ENCODE measurements around the gene JAML. TPM values are rescaled to one million over a fixed set of nuclear protein-coding genes. Genes with fewer than 3 reads are reported as not detected.

JAML gene
- total and polyA plus RNA-seq, 2 of the 8 experiments (the other 6 are each of a cell fraction or from before 2014, with no cell fraction given), result 0.12 to 0.58 TPM

DNA sequence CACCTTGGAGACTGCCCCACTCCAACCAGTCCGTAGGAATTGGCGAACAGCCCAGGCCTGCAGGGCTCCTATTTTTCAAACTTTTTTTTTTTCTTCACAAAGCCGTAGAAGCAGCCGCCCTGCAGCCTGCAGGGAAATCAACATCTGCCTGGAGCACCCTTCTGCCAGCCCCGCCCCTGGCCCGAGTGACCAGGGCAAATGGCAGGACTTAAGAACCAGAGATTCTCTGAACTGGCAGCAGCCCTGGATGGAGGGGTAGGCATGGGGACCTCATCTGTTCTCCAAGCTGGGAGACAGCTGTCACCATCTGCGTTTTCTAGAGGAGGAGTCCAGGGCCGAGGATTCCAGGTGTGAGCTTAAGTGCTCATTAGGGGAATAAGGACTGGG, 53.9 kb downstream of the JAML start:
- POLR2A ChIA-PET (ENCODE audit: partially characterized antibody), result interaction anchor here (0.7 to 2.8 kb wide), 6 partner anchors 9 to 265 kb away, joined by 4 to 16 read pairs (median 6); partner anchors contain the start of genes KMT2A and SCN4B
- peaks cover 6 to 85% (median 65%) of the 10 kb centered on the region in 4 experiments for H3K27me3 ChIP-seq (replicated peaks in 1 of 4; ENCODE audit: control insufficient read depth in 3 of 4, extremely low read depth in 1 of 4, insufficient read depth in 3 of 4, low read length in 3 of 4)
- no peak overlapping the region for H3K9ac ChIP-seq (replicated peaks in 1 of 4; ENCODE audit: extremely low read depth in 1 of 4, low read depth in 3 of 4, low read length in 3 of 4)
- H2BK15ac ChIP-seq (ENCODE audit: low read length), result no peak overlapping the region
- H2BK120ac ChIP-seq (replicated peaks; ENCODE audit: low read depth, low read length), result no peak overlapping the region
- peak overlapping the region in 1 of 4 experiments; percentile 68; a peak in 3 of 8 replicates for H3K4me3 ChIP-seq (ENCODE audit: extremely low read depth in 1 of 4, insufficient read depth in 2 of 4, low read depth in 3 of 4, low read length in 4 of 4)
- H2BK20ac ChIP-seq (ENCODE audit: low read length), result no peak overlapping the region
- H3K79me2 ChIP-seq (ENCODE audit: control insufficient read depth in 1 of 2, insufficient read depth in 2 of 2, low read length in 2 of 2), result no peaks in the 10 kb centered on the region
- no peak overlapping the region for H4K91ac ChIP-seq (replicated peaks; ENCODE audit: insufficient read length, low read length)
- no peak overlapping the region for H3K23ac ChIP-seq (ENCODE audit: insufficient read length)
- peaks cover 7% of the 10 kb centered on the region for H3K23me2 ChIP-seq (ENCODE audit: low read depth, low read length)
- TF ChIP-seq RNF2 (IDR thresholded peaks at IDR 0.05; ENCODE audit: borderline replicate concordance, low read depth, low read length, missing control alignments, poor library complexity, severe bottlenecking), result peak; percentile 27
- TF ChIP-seq SUZ12 (IDR thresholded peaks at IDR 0.05; ENCODE audit: low read length), result no peak
- FAIRE-seq (no peak), DNase-seq (ENCODE audit: low read depth in 1 of 2, low spot score in 2 of 2) (peak in 1 of 2 experiments; percentile 52)
- H3K18ac ChIP-seq (ENCODE audit: extremely low read depth, low read length), result no peak overlapping the region
- no peak overlapping the region for H4K8ac ChIP-seq (ENCODE audit: extremely low read depth, insufficient read depth, low read length)
- H3K9me3 ChIP-seq (ENCODE audit: insufficient read depth in 2 of 2, low read depth in 1 of 2, low read length in 1 of 2), result no peaks in the 10 kb centered on the region
- H4K5ac ChIP-seq (ENCODE audit: insufficient read length, low read depth, low read length), result no peak overlapping the region
- H2BK5ac ChIP-seq (ENCODE audit: low read depth, low read length), result no peak overlapping the region
- no peak overlapping the region for H2AK5ac ChIP-seq (ENCODE audit: low read depth, low read length)
- no peaks in the 10 kb centered on the region for H4K20me1 ChIP-seq (replicated peaks in 1 of 2; ENCODE audit: control insufficient read depth in 1 of 2, insufficient read depth in 2 of 2, low read length in 2 of 2)
- no peak overlapping the region for H3K14ac ChIP-seq (ENCODE audit: insufficient read length)
- 27% methylated on average over 7 of the region's 8 CpGs; no CpG with 5 or more reads in 1 of the 2 experiments for WGBS, 2 experiments (ENCODE audit: extremely low coverage in 1 of 2, insufficient coverage in 1 of 2, insufficient read length in 1 of 2, insufficient replicate concordance in 2 of 2, low coverage in 1 of 2, low lambda C conversion rate in 2 of 2, missing lambda C conversion rate in 1 of 2)
- no peak overlapping the region for H2BK12ac ChIP-seq (ENCODE audit: low read depth, low read length)
- H3K27ac ChIP-seq (ENCODE audit: low read depth, low read length), result no peak overlapping the region
- CTCF ChIA-PET (ENCODE audit: partially characterized antibody), result interaction anchor here (0.7 to 8.7 kb wide), 43 partner anchors 8 to 584 kb away, joined by 3 to 245 read pairs (median 5); partner anchors contain the start of genes FXYD6, MPZL2, MPZL3 and SCN4B
- no peak overlapping the region for H3K4ac ChIP-seq (replicated peaks; ENCODE audit: insufficient read length, low read depth, low read length)
- peak overlapping the region; percentile 41 to 73 for H3K4me2 ChIP-seq (ENCODE audit: insufficient read depth in 1 of 2, low read depth in 2 of 2, low read length in 2 of 2)
- H3K36me3 ChIP-seq (ENCODE audit: control insufficient read depth in 2 of 4, insufficient read depth in 4 of 4, low read length in 3 of 4), result no peaks in the 10 kb centered on the region
- H3K4me1 ChIP-seq (replicated peaks in 1 of 4; ENCODE audit: control insufficient read depth in 3 of 4, insufficient read depth in 4 of 4, low read length in 3 of 4), result peaks cover 4 to 29% (median 17%) of the 10 kb centered on the region in 4 experiments
- no peaks in the 10 kb centered on the region for H3K79me1 ChIP-seq (ENCODE audit: low read depth, low read length)
- no peak overlapping the region for H2AFZ ChIP-seq (ENCODE audit: low read length)
- no peak overlapping the region for H3K56ac ChIP-seq (replicated peaks; ENCODE audit: insufficient read length, low read depth, low read length)

All from H1 (cell line).